ENCODE results near the gene CDH4.

DNA sequence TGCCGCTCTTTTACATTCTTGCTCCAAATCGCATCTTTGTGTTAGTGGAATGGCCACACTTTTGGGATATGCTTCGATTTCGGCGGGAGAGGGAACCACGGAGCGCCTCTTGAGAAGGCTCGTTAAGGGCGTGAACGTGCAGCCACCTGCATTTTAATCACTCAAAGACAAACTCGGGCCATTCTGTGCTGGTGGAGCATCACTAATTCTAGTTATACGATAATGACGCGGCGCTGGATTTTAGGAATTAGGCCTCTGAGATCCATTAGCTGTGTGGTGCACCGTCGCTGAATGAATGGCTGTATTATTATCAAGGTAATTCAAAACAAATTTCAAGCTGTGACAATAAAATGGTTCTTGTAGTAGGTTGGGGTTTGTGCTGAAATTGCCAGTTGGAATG lies 305.6 kb downstream of the CDH4 start:
- TF ChIP-seq, protein P1, sequence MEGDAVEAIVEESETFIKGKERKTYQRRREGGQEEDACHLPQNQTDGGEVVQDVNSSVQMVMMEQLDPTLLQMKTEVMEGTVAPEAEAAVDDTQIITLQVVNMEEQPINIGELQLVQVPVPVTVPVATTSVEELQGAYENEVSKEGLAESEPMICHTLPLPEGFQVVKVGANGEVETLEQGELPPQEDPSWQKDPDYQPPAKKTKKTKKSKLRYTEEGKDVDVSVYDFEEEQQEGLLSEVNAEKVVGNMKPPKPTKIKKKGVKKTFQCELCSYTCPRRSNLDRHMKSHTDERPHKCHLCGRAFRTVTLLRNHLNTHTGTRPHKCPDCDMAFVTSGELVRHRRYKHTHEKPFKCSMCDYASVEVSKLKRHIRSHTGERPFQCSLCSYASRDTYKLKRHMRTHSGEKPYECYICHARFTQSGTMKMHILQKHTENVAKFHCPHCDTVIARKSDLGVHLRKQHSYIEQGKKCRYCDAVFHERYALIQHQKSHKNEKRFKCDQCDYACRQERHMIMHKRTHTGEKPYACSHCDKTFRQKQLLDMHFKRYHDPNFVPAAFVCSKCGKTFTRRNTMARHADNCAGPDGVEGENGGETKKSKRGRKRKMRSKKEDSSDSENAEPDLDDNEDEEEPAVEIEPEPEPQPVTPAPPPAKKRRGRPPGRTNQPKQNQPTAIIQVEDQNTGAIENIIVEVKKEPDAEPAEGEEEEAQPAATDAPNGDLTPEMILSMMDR (IDR thresholded peaks at IDR 0.05; ENCODE audit: insufficient read depth, low read length), result no peak
- TF ChIP-seq, protein P2, sequence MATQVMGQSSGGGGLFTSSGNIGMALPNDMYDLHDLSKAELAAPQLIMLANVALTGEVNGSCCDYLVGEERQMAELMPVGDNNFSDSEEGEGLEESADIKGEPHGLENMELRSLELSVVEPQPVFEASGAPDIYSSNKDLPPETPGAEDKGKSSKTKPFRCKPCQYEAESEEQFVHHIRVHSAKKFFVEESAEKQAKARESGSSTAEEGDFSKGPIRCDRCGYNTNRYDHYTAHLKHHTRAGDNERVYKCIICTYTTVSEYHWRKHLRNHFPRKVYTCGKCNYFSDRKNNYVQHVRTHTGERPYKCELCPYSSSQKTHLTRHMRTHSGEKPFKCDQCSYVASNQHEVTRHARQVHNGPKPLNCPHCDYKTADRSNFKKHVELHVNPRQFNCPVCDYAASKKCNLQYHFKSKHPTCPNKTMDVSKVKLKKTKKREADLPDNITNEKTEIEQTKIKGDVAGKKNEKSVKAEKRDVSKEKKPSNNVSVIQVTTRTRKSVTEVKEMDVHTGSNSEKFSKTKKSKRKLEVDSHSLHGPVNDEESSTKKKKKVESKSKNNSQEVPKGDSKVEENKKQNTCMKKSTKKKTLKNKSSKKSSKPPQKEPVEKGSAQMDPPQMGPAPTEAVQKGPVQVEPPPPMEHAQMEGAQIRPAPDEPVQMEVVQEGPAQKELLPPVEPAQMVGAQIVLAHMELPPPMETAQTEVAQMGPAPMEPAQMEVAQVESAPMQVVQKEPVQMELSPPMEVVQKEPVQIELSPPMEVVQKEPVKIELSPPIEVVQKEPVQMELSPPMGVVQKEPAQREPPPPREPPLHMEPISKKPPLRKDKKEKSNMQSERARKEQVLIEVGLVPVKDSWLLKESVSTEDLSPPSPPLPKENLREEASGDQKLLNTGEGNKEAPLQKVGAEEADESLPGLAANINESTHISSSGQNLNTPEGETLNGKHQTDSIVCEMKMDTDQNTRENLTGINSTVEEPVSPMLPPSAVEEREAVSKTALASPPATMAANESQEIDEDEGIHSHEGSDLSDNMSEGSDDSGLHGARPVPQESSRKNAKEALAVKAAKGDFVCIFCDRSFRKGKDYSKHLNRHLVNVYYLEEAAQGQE (IDR thresholded peaks at IDR 0.05; ENCODE audit: insufficient replicate concordance, low read depth), result no peak
- no peak for TF ChIP-seq GABPA (IDR thresholded peaks at IDR 0.05; ENCODE audit: low read depth)
- TF ChIP-seq POLR2AphosphoS5 (IDR thresholded peaks at IDR 0.05; ENCODE audit: low read depth), result no peak
- TF ChIP-seq SPI1 (IDR thresholded peaks at IDR 0.05; ENCODE audit: borderline replicate concordance, low read depth), result no peak
